D721Med (cell line): ENCODE measurements around the gene ELL.

Source experiments
- DNase-seq: peaks from one replicate; pipeline ENCODE4 v3.0.0; 2011; ENCODE audit warnings: low spot score; ENCODE audit not compliant: insufficient read length
- FAIRE-seq: peaks from 2 replicates; lab custom pipeline; 2011; peaks lifted over from hg19 to GRCh38; lab: Jason Lieb, UNC
- CTCF ChIP-seq: IDR thresholded peaks from 2 replicates; pipeline ENCODE4 v1.5.1; 2012; ENCODE audit warnings: mild to moderate bottlenecking, control low read depth; ENCODE audit not compliant: insufficient read depth; ENCODE audit errors: missing control alignments

Gene ELL

GRCh38 chr19:18433735-18434398, 88.0 kb downstream of the ELL start:
- no peak for DNase-seq
- TF ChIP-seq CTCF = no peak
- FAIRE-seq = no peak

- TF ChIP-seq CTCF = no peak
- no peak for DNase-seq
- FAIRE-seq = no peak
Measured at GRCh38 chr19:18433015-18433691, 88.7 kb downstream of the ELL start.

GRCh38 chr19:18432275-18433014, 89.4 kb downstream of the ELL start:
- no peak for TF ChIP-seq CTCF
- FAIRE-seq = no peak
- DNase-seq = no peak

GRCh38 chr19:18431351-18432197, 90.3 kb downstream of the ELL start:
- DNase-seq = no peak
- no peak for FAIRE-seq
- no peak for TF ChIP-seq CTCF

- no peak for FAIRE-seq
- TF ChIP-seq CTCF = no peak
- no peak for DNase-seq
Measured at GRCh38 chr19:18430417-18431144, 91.3 kb downstream of the ELL start.

- FAIRE-seq = no peak
- DNase-seq = no peak
Measured at GRCh38 chr19:18429717-18430416, 92.0 kb downstream of the ELL start.

More at GRCh38 chr19:18429717-18430416, 92.0 kb downstream of the ELL start:
- TF ChIP-seq CTCF = no peak
